GM12875 (cell line): ENCODE measurements around the gene AGAP3.

Experiments
- H3K4me3 ChIP-seq: one replicate; pipeline ENCODE4 v1.5.1; 2011; ENCODE audit warnings: low read depth, low read length, control low read depth
- CTCF ChIP-seq: IDR thresholded peaks from 2 replicates; pipeline ENCODE4 v1.5.1; 2011; ENCODE audit warnings: low read depth, mild to moderate bottlenecking, control low read depth, inconsistent platforms, low read length, moderate library complexity, borderline replicate concordance; ENCODE audit not compliant: insufficient read depth

Gene AGAP3

DNA sequence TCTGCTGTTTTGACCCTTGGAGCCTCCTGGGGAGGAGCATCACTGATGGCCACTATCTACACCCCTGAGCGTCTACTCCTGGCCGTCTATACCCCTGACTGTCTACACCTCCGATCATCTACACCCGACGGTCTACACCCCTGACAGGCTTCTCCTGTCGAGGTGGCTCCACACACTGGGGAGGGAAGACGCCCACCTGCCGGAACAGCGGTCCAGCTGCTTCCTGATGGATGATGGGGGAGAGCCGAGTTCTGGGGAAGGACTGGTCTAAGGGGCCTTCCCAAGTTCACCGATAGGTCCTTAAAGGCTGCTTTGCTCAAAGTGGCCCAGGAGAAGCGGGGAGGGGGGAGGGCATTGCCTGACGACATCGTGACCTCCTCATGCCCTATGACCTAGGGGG is 41.9 kb downstream of the AGAP3 start:
- H3K4me3 ChIP-seq, result no peak overlapping the region
- no peak for TF ChIP-seq CTCF

DNA sequence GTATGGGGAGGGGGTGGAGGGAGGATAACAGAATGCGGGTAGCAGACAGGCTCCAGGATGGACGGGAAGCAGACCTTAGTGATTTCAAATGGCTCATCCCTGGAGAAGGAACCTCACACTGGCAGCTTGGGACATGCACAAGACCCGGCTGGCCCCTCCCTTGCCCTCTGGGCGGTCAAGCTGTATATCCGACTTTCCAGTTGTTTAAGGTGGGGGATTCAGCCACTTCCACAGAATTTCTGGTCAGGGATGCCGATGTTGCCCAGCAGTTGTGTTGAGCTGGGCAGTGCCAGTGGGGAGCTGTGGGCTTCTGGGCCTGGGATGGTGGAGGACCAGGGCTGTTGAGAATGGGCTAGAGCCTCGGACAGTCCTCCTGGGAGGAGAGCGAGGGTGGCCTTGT is 42.4 kb downstream of the AGAP3 start:
- no peak for TF ChIP-seq CTCF
- no peak overlapping the region for H3K4me3 ChIP-seq

- no peak overlapping the region for H3K4me3 ChIP-seq
- TF ChIP-seq CTCF, result no peak
These were observed 43.1 kb downstream of the AGAP3 start for GRCh38 chr7:151129117-151129959.

DNA sequence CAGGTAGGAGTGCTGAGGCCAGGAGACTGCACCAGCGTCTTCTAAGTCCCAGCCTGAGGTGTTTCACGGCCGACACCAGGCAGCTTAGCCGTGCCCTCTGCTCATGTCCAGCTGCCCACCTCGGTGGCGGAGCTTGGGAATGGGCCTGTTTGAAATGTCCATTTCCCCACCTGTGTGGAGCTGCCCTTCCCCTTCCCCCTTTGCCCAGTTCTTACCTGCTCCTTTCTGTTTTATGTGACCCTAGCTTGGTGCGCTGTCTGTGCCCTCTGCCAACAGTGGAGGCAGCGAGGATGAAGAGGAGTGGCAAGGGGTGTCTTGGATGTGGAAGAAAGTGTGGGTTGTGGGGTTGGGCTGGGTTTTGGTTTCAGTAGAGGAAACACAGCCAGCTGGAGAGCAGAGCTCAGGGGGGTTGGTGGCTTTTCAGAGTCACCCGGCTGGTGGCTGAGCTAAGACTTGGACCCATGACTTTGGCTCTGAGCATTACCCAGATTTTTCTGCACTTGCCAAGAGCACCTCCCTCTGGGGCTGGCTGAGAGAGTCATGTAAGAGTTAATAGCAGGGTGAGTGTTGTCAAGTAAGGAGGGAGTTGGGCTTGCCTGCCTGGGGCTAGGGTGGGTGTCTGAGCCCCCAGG is 43.8 kb downstream of the AGAP3 start:
- H3K4me3 ChIP-seq, result no peak overlapping the region
- no peak for TF ChIP-seq CTCF

- H3K4me3 ChIP-seq, result no peak overlapping the region
- no peak for TF ChIP-seq CTCF
These were observed 44.5 kb downstream of the AGAP3 start for GRCh38 chr7:151130741-151131157.

GRCh38 chr7:151131224-151131591 is 44.9 kb downstream of the AGAP3 start:
- TF ChIP-seq CTCF, result no peak
- H3K4me3 ChIP-seq, result no peak overlapping the region
